GM19372 (cell line): ENCODE results near the gene RPS14.

ENCODE experiments used
- ATAC-seq: cut with Tn5 transposase; IDR thresholded peaks from one replicate; pipeline ENCODE4 v1.9.1; 2021; ENCODE audit warnings: mild to moderate bottlenecking, low read depth, moderate library complexity; ENCODE audit not compliant: unreplicated experiment

The RPS14 gene

DNA sequence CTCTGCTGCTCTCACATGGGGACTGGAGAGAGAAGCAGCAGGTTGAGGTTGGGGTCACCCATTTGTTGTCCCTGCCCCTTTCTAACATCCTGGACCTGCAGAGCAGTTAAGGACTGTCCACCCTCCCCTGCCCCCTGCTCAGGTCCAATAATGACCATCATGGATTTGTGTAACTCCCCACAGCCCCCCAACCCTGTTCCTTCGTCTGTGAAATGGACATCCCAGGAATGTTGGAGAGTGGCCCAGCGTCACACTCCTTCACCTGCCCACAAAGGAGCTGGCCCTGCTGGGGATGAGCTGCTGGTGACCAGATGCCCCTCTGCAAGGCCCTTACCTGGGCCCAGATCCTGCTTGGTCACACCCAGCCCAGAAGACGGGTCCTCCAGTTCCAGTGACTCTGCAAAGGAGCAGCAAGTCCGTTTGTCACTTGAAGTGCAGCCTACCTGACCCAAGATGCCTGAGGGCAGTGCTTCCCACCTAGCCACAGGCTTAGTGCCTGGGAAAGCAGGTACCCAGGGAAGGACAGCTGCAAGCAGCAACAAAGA lies 47.2 kb downstream of the RPS14 start:
- ATAC-seq = no peak

DNA sequence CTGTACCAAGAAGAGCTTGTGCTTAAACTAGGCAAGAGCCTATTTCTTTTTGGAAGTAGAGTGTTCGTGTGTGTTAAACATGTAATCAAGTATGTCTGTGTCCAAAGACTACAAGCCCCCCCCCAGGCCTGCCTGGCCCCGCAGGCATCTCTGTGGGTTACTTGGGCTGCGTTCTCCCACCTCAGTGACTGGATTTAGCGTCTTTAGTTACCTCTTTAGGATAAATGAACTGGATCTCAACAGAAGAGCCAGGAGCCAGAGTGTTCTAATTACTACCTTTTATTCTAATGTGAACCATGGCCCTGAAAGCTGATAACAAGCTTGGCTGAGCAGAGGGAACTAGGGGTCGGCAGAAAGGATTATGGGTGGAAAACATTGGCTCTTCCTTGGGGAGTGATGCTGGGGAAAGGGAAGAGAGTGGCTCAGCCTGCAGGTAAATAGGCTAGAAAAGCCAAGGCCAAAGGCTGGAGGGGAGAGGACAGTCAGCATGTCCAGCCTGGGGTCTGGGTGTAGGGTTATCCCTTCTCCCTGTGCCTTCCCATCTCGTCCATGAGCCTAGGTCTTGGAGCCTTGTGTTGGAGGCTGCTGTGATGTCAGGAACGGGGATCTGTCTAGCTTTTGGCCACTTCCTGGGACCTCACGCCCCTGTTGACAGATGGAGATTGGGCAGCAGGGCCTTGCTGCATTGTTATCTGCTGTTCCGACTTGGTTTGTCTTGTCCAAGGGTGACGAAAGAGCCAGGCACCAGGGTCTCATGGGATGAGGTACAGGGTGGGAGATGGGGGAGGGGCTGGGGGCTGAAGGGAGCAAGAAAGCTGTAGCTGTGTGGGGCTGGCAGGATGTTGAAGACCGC lies 47.9 kb downstream of the RPS14 start:
- no peak for ATAC-seq

DNA sequence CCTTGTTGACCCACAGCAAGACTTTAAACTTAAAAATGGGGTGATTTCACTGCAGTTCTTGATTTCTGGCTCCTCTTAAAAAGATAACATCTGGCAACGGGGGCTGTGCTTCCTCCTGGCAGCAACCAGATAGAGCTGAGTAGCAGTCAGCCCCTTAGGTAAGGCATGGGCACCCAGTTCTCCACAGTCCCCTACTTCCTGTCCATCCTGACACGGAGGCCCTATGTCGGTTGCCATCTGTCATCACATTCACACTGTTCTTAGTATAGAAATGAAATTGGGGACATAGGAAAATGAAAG lies 48.5 kb downstream of the RPS14 start:
- ATAC-seq = no peak

DNA sequence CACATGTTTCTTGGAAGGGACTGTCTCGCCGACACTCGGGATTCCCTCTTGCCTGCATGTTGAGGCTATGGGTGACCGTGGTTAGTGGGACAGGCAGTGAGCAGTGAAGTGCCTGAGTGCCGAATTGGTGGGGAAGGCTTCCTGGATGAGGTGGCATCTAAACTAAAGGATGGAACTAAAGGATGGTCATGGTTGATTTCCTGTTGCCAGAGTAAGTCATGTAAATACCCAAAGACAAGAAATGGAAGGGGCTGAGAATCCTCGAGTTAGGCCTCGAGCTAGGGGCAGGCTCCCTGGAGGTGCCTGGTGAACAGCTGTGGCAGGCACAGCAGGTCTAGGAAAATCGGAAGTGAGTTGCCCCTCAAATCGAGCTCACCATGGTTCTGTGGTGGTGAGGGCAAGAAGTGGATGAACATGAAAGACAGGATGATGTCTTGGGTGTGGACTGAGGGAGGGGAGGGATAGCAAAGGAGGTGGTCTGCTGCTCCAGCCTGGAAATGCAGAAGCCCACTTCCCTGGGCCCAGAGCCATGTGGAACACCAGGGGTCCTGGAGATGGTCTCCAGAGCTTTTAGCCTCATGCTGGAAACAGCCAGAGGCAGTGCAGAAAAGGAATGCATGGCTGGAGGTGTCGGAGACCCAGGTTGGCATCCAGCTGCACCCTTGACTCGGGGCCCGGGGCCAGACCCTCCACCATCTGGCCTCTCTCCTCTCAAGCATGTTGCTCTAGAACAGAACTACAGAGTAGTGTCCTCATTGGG lies 49.0 kb downstream of the RPS14 start:
- no peak for ATAC-seq

DNA sequence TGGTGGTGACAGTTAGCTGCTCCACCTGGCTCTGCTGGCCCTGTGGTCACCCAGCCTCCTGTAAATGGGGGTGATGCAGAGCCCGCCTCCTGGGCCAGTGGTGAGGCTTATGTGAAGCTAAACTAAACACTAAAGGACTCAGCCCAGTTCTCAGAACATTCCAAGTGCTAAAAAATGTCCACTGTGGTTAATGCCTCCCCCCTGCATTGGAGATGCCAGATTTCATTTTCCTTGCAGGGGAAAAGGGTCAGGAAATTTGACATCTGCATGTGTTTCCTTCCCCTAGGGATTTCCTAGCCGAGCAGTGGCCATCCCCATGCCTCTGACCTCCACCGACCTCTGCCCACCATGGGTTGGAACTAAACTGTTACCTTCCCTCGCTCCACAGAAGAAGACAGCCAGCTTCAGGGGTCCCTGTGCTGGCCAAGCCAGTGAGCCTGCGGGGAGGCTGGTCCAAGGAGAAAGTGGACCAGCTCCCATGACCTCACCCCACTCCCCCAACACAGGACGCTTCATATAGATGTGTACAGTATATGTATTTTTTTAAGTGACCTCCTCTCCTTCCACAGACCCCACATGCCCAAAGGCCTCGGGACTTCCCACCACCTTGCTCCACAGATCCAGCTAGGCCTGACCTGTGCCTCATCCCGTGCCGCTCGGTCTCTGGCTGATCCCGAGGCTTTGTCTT lies 49.9 kb downstream of the RPS14 start:
- ATAC-seq = no peak

DNA sequence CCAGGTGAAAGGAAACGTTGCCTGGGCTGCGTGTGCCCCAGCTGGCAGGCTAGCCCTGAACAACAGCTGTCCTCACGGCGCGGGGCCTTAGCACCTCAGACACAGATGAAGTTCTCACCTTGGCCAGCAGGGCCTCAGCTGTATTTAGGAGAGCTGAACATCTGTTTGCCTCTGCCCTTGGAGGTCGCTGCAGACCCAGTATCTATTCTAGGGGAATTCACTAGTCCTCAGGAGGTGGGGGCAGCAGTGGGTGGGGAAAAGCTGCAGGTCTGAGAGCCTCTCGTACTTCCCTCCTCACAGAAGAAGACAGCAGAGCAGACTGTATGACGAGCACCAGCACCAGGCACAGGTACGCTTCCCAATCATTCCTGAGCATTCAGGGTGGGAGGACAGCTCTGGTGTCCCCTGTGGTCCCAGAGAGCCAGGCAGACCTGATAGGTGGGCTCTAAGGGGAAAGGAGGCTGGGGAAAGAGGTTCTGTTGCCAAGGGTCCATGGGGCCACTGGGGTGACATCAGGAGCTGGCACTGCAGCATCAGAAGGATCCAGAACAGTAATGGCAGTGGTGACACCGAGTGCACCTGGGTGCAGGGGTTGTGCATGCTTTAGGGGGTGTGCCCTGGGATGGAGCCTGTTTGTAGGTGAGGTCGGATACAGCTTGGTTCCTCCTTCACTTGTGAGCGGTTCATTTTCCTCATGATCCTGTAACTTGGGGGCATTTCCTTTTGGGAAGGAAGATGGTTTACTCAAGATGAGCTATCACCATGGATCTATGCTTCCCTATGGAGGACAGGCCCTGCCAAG lies 50.6 kb downstream of the RPS14 start:
- ATAC-seq = peak; percentile 63

DNA sequence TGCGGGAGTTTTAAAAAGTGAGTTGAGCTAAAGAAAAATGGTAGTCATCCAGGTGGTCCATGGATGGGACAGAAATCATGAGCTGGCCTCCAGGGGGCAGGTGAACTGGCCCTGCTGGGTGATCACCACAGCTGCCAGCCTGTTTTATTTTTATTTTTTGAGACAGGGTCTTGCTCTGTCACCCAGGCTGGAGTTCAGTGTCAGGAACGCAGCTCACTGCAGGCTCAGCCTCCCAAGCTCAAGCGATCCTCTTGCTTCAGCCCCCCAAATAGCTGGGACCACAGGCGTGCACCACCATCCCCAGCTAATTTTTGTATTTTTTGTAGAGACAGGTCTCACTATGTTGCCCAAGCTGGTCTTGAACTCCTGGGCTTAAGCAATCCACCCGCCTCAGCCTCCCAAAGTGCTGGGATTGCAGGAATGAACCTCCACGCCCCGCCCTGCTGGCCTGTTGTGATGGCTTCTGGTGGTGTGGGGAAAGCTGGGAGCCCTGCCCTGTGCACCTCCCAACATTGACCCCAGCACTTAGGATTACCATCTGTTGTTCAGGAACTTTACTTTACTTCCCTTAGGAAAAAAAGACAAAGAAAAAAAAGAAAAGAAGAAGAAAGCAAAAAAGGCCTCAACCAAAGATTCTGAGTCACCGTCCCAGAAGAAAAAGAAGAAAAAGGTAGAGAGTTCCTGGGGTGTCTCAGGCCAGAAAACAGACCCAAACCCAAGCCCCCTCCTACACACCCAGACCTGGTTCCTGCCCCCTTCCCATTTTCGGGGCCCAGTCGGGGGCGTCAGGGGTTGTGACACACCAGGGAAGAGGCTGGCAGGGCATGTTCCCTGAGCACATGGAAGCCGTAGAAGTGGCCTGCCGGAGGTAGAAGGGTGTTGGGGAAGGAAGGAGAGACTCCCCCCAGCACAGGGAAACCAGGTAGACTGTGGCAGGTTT lies 51.5 kb downstream of the RPS14 start:
- ATAC-seq = no peak

DNA sequence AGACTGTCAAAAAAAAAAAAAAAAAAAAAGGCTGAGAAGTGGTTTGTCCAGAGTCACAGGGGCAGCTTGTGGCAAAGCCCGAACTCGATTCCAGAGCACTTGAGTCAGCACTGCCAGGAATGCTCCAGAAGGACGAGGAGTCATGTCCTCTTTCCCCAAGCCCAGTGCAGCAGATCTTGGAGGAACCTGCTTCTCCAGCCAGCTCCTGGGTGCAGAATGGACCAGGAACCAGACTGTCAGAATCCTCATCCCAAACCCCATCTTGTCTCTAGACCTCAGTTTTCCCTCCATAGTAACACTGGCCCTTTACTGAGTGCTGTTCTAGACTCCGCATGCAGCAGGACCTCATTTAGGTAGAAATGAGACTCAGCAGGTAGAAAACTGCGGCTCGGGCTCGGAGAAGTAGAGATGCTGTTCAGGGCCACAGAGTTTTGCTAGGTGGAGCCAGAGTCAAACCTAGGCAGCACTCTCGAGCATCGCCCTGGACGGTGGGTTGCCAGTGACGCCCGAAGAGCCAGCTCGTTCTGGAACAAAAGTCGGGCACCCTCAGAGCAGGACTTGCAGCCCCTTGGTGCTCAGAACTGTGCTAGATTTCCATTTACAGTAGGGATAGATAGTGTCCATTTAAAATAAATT lies 52.3 kb downstream of the RPS14 start:
- no peak for ATAC-seq

DNA sequence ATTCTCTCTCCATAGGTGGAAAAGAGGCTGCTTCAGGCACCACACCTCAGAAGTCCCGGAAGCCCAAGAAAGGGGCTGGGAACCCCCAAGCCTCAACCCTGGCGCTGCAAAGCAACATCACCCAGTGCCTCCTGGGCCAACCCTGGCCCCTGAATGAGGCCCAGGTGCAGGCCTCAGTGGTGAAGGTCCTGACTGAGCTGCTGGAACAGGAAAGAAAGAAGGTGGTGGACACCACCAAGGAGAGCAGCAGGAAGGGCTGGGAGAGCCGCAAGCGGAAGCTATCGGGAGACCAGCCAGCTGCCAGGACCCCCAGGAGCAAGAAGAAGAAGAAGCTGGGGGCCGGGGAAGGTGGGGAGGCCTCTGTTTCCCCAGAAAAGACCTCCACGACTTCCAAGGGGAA lies 53.3 kb downstream of the RPS14 start:
- ATAC-seq = no peak

DNA sequence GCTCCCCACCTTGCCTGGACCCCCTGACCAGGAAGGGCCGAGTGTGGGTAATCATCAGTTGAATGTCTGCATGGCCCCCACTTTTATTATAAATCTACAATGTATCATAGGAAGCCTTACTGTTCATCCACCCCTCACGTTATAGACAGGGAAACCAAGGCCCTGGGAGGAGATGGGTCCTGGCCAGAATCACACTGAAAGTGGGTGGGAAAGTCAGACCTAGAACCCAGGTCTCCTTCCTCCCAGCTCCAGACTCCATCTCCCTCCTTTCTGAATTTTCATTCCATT lies 53.9 kb downstream of the RPS14 start:
- ATAC-seq = no peak

DNA sequence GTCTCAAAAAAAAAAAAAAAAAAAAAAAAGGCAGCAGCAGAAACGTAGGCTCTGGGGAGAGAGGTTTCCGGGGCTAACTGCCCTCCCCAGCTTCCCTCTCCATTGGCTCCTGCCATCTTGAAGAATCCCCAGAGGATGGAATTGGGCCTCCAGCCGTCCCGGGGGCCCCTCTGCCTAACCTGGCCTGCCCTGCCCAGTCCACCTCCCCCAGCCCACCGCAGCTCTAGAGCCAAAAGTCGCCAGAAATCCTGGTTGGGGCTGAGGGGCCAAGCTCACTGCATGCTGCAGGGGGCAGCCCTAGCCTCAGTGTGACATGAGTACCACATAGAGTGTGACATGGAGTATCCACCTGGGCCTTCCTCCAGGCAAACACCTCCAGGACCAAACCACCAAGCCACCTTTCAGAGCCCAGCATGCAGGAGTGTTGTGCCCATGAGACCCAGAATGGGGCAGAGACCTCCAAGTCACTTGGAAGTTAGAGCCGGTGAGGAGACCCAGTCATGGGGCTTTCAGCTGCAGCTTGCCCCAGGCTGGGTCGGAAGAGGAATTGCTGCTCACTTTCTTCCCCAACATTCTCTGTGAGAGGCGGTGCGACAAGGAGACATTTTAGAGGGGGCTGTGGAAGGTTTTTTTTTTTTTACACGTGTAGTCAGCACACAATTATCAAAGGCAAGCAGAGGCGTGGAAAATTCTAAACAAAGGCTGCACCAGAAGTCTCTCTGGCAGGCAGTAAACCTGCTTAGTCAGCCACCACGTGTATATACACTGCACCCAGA lies 54.4 kb downstream of the RPS14 start:
- no peak for ATAC-seq

DNA sequence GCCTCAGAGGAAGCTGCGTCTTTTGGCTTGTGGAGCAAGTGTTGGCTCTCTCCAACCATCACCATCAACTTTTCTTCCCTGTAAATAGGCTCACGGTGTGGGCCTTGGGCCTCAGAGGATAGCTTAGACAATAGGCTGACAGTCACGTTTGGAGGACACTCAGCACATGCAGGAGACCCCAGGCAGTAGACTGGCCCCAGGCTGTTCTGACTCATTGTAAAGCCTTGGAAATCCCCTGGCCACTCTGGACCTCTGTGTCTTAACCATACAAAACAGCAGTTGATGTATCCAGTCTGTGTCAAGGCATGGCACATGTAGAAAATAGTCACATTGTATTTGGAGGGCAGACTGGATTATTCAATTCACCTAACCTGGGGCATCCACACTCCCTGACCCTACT lies 55.4 kb downstream of the RPS14 start:
- no peak for ATAC-seq

DNA sequence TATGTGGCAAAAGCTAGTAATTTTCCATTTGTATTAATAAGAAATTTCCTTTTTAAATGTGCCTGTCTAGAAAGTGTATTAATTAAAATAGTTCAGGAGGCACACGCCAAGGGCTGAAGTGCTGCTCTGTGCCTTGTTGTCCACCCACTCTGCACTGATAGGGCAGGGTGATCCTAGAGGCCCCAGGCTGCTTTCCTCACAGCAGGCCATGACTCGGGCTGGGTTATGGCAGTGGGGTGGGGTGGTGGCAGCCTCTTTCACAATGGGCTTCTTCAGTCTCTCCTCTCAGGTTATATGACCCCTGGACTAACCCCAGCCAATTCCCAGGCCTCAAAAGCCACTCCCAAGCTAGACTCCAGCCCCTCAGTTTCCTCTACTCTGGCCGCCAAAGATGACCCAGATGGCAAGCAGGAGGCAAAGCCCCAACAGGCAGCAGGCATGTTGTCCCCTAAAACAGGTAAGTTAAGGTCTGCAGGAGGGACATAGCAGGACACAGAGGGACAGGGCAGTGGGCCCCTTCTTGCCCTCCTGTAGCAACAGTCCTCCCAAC lies 56.4 kb downstream of the RPS14 start:
- ATAC-seq = no peak

DNA sequence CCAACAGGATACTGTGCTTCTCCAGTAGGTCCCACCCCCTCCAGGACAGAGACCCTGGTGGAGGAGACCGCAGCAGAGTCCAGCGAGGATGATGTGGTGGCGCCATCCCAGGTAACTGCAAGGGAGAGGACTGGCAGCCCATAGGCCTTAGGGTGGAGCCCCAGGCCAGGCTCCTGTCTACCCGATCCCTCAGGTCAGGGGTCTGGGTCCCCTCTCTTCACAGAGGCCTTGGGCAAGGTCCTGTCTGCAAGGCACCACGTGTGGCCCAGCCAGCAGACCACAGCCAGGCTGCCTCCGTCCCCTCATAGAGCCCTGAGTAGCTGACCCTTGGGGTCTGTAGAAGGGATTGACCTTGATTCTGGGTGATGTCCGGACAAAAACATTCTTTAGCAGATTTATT lies 56.9 kb downstream of the RPS14 start:
- no peak for ATAC-seq
